Transverse colon (tissue), 4 donors: Measurements from ENCODE around the gene HDGFL3. TPM values are rescaled to one million over a fixed set of nuclear protein-coding genes. Genes with fewer than 3 reads are reported as not detected.

Source experiments
- DNase-seq: peaks from one replicate; pipeline ENCODE4 v3.0.0-alpha.2; 2019
- H3K27ac ChIP-seq, 4 donors: fragments of 200-600 bp; sonication (generic); 2 replicates each; pipeline ENCODE4 v1.5.1; 2016 to 2018; ENCODE audit warnings: inconsistent platforms in 4 of 4
- H3K27me3 ChIP-seq: fragments of 200-600 bp; sonication (generic); 2 replicates; pipeline ENCODE4 v1.5.1; 2017; ENCODE audit warnings: inconsistent platforms
- H3K36me3 ChIP-seq, 4 donors: fragments of 200-600 bp; sonication (generic); 2 replicates each; pipeline ENCODE4 v1.5.1; 2017 to 2019; ENCODE audit warnings: inconsistent platforms in 4 of 4
- H3K4me1 ChIP-seq, 4 donors: fragments of 200-600 bp; sonication (generic); 2 replicates each; pipeline ENCODE4 v1.5.1; 2017 to 2020; ENCODE audit warnings: inconsistent platforms in 4 of 4
- H3K4me3 ChIP-seq, 4 donors: fragments of 200-600 bp; sonication (generic); 1 replicate in 1 of 4; 2 replicates in 3 of 4; pipeline versions ENCODE4 v1.5.1 to v1.6.1; 2017 to 2019; ENCODE audit warnings: inconsistent platforms in 4 of 4
- H3K9me3 ChIP-seq, 2 donors: fragments of 200-600 bp; sonication (generic); 2 replicates each; pipeline ENCODE4 v1.5.1; 2017 to 2019; ENCODE audit warnings: inconsistent platforms in 2 of 2
- CTCF ChIP-seq, 5 experiments: fragments of 200-600 bp in 3 of 5; fragments of 450-650 bp in 2 of 5; sonication (generic) in 3 of 5; IDR thresholded peaks; 1 replicate in 2 of 5; 2 replicates in 3 of 5; pipeline ENCODE4 v1.5.1; 2016 to 2017; ENCODE audit warnings: antibody characterized with exemption in 5 of 5, inconsistent platforms in 3 of 5, mild to moderate bottlenecking in 2 of 5, moderate library complexity in 1 of 5
- EP300 ChIP-seq: sonication (generic); formaldehyde crosslinking; IDR thresholded peaks from one replicate; pipeline ENCODE4 v1.6.1; 2017; ENCODE audit warnings: antibody characterized with exemption, low read depth
- POLR2A ChIP-seq: fragments of 450-650 bp; IDR thresholded peaks from one replicate; pipeline ENCODE4 v1.6.1; 2016; ENCODE audit warnings: antibody characterized with exemption, mild to moderate bottlenecking, moderate library complexity
- POLR2AphosphoS5 ChIP-seq, 3 donors: sonication (generic); formaldehyde crosslinking; IDR thresholded peaks; one replicate each; pipeline ENCODE4 v1.6.1; 2016; ENCODE audit warnings: antibody characterized with exemption in 3 of 3
- WGBS, 2 donors: methylation state at CpG; one replicate each; pipeline ENCODE4 v1.1.5; 2018; ENCODE audit warnings: low coverage in 1 of 2; 5-methylcytosine and 5-hydroxymethylcytosine counted together
- in situ Hi-C, 4 donors: fragments of 200-750 bp; cut with MboI; loops; one replicate each; pipeline versions ENCODE4 v1.15.0 to v1.15.1; 2017; ENCODE audit warnings: low sequenced_read_pairs in 3 of 4, low pct_ligation_motif_present in 1 of 4, low pct_unique_long_range_greater_than_20kb in 1 of 4
- intact Hi-C: fragments of 100-400 bp; cut with DNase I; formaldehyde crosslinking; loops from one replicate; pipeline ENCODE4 v1.15.1; 2023; ENCODE audit warnings: low total_unique reads
- total RNA-seq, 4 donors: library from RNA; depleted of rRNA; stranded (reverse); fragments of >200 nt; gene quantifications; one replicate each; pipeline ENCODE4 v1.1.0, GENCODE V29; 2016

Gene HDGFL3
- total RNA-seq, 4 donors from 2014 or later: 2.6 to 16.5 (median 5.2) TPM

- intact Hi-C loops: no loop called here
- Histone ChIP-seq H3K36me3 (no peaks in the 10 kb centered on the region), H3K4me3 (no peak overlapping the region), H3K9me3 (no peaks in the 10 kb centered on the region), H3K27ac (no peak overlapping the region), H3K4me1 (no peaks in the 10 kb centered on the region), H3K27me3 (no peaks in the 10 kb centered on the region)
- TF ChIP-seq POLR2AphosphoS5 (IDR thresholded peaks at IDR 0.05): no peak
- no peak for TF ChIP-seq CTCF (IDR thresholded peaks at IDR 0.05)
- TF ChIP-seq POLR2A: no peak
- no peak for TF ChIP-seq EP300
- in situ Hi-C loops: no loop called here
- no peak for DNase-seq
- 88 to 100% methylated on average over 2 to 9 of the region's 9 CpGs for WGBS, 2 donors
Observed at GRCh38 chr15:83119968-83120581, 87.5 kb downstream of the HDGFL3 start.

DNA sequence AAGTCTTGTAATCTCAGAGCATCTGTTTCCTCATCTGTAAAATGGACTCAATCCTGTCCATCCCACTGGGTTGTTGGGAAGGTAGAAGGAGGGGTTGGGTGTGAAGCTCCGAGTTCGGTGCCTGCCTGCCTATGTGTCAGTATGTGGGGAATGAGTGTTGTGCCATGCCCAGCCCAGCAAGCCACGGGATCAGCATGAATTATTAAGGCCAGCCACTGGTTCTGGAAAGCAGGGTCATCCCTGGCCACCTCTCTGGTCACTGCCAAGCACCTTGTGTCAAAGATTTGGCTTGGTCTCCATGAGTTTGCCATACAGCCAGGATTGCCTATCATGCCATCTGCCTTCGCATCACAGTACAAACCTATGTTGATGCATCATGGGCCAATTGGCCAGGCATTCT, 88.7 kb downstream of the HDGFL3 start:
- in situ Hi-C loops: no loop called here

DNA sequence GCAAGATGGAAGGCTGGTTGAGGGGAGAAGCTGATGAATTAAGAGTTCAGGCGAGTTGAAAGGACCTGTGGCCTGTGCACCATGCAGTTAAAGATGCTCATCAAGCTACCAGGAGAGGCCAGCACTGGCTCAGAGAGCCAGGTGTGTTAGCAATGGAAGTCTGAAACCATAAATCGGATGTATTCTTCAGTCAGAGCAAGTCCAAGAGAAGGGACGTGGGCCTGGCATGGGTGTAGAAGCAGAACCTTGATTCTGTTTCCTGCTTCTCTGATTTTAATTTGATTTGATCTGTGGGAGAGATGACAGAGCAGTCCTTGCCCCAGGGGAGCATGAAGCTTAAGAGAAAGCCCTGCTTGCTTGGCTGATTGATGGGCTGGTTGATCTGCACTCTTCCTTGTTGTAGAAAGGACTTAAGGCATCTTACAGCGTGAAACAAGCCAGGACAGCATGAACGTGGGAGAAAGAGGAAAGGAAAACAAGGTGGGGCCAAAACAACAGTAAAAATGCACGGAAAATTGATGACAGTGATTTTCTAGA, 89.3 kb downstream of the HDGFL3 start:
- TF ChIP-seq POLR2AphosphoS5 (IDR thresholded peaks at IDR 0.05) (no peak), CTCF (IDR thresholded peaks at IDR 0.05) (no peak), EP300 (no peak), POLR2A (no peak)
- Histone ChIP-seq H3K36me3 (no peaks in the 10 kb centered on the region), H3K27me3 (no peaks in the 10 kb centered on the region), H3K27ac (no peak overlapping the region), H3K9me3 (no peaks in the 10 kb centered on the region), H3K4me1 (no peaks in the 10 kb centered on the region), H3K4me3 (no peak overlapping the region)
- no peak for DNase-seq
- intact Hi-C loops (no loop called here), in situ Hi-C loops (no loop called here)
- WGBS, 2 donors: 52 to 61% methylated on average over 6 of the region's 6 CpGs

More for the DNA sequence above, 88.7 kb downstream of the HDGFL3 start:
- no peaks in the 10 kb centered on the region for H3K4me1 ChIP-seq
- no peaks in the 10 kb centered on the region for H3K36me3 ChIP-seq
- H3K27ac ChIP-seq: no peak overlapping the region
- no peak overlapping the region for H3K4me3 ChIP-seq
- intact Hi-C loops: no loop called here
- WGBS, 2 donors: 90% methylated on average over 4 of the region's 4 CpGs; no CpG with 5 or more reads in 1 of the 2 donors
- TF ChIP-seq CTCF (IDR thresholded peaks at IDR 0.05) (no peak), POLR2AphosphoS5 (IDR thresholded peaks at IDR 0.05) (no peak), EP300 (no peak), POLR2A (no peak)
- DNase-seq: no peak
- no peaks in the 10 kb centered on the region for H3K27me3 ChIP-seq
- H3K9me3 ChIP-seq: no peaks in the 10 kb centered on the region

DNA sequence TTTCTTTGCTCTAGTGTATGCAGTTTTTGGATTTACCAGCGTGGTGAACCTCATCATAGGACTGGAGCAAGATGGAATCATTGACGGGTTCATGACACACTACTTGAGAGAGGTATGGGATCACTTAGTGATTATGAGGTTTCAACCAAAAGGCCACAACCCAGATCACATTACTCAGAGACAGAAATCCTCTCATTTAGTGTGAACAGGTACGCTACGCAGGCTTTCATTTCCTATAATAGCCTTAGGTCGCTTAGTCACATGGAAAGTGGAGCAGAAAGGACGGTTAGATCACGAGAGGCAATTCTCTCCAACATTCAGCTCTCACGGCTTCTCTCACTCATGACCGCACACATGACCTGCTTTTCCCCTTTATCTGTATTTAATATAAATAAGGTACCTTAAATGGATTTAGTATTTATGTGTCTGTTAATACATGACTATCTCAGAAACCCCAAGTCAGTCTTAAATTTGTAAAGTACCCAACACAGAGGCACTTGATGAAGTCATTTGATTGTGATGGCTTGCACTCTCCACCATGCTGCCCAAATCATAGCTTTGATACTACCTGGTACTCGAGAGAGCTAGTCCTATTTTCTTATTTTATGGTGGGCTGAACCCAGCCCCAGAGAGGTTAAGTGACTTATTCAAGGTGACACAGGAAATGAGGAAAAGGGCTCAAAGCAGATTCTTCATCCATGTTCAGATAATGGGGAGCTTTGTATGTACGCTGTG, 91.6 kb downstream of the HDGFL3 start:
- Histone ChIP-seq H3K36me3 (no peaks in the 10 kb centered on the region), H3K27ac (no peak overlapping the region), H3K27me3 (no peaks in the 10 kb centered on the region), H3K9me3 (no peaks in the 10 kb centered on the region), H3K4me1 (no peaks in the 10 kb centered on the region), H3K4me3 (no peak overlapping the region)
- 85 to 94% methylated on average over 3 to 11 of the region's 11 CpGs for WGBS, 2 donors
- DNase-seq: no peak
- intact Hi-C loops (no loop called here), in situ Hi-C loops (no loop called here)
- no peak for TF ChIP-seq POLR2A
- no peak for TF ChIP-seq EP300
- TF ChIP-seq POLR2AphosphoS5 (IDR thresholded peaks at IDR 0.05): no peak
- no peak for TF ChIP-seq CTCF (IDR thresholded peaks at IDR 0.05)
